PC-9 (cell line): ENCODE data around the gene PPP1R3G. TPM values are rescaled to one million over a fixed set of nuclear protein-coding genes. Genes with fewer than 3 reads are reported as not detected.

Experiments
- BruUV-seq: library from RNA; stranded (reverse); fragments of 400-500 nt; replicated peaks from 2 replicates; lab custom pipeline; 2021; lab: Mats Ljungman, UMichigan
- CTCF ChIA-PET: fragments of 300-600 bp; sonication (Branson Sonifier 250); formaldehyde crosslinking; loops from one replicate; lab custom pipeline; 2022; ENCODE audit warnings: antibody characterized with exemption; lab: Charles Lee
- POLR2A ChIA-PET: fragments of 300-600 bp; sonication (Branson Sonifier 250); formaldehyde crosslinking; loops from one replicate; lab custom pipeline; 2022; ENCODE audit warnings: antibody characterized with exemption; ENCODE audit not compliant: unreplicated experiment; lab: Charles Lee
- DNase-seq, 2 experiments: peaks; one replicate each; pipeline versions ENCODE4 v3.0.0 to v3.0.0-alpha.2; 2015 to 2022; ENCODE audit warnings: mixed read lengths in 1 of 2
- H2AFZ ChIP-seq: fragments of 200-600 bp; sonication (generic); 2 replicates; pipeline ENCODE4 v1.8.1; 2017; ENCODE audit warnings: antibody characterized with exemption
- H3F3A ChIP-seq: fragments of 200-600 bp; sonication (generic); 2 replicates; pipeline ENCODE4 v1.8.1; 2017; ENCODE audit warnings: antibody characterized with exemption, mild to moderate bottlenecking, low read depth; ENCODE audit not compliant: insufficient read depth
- H3K27ac ChIP-seq: fragments of 200-600 bp; sonication (generic); 2 replicates; pipeline ENCODE4 v1.6.1; 2016; ENCODE audit warnings: mixed run types
- H3K27me3 ChIP-seq: fragments of 200-600 bp; sonication (generic); 2 replicates; pipeline ENCODE4 v1.6.1; 2016; ENCODE audit warnings: low read depth, mixed run types; ENCODE audit not compliant: insufficient read depth
- H3K36me3 ChIP-seq: fragments of 200-600 bp; sonication (generic); 2 replicates; pipeline ENCODE4 v1.6.1; 2016; ENCODE audit warnings: low read depth, mixed run types
- H3K4me1 ChIP-seq: fragments of 200-600 bp; sonication (generic); replicated peaks from 2 replicates; pipeline ENCODE4 v1.6.1; 2016; ENCODE audit warnings: mixed run types; ENCODE audit not compliant: insufficient read depth
- H3K4me2 ChIP-seq: fragments of 200-600 bp; sonication (generic); 2 replicates; pipeline ENCODE4 v1.6.1; 2017; ENCODE audit warnings: mixed run types
- H3K4me3 ChIP-seq: fragments of 200-600 bp; sonication (generic); 2 replicates; pipeline ENCODE4 v1.6.1; 2016; ENCODE audit warnings: mixed run types
- H3K79me2 ChIP-seq: fragments of 200-600 bp; sonication (generic); 2 replicates; pipeline ENCODE4 v1.6.1; 2017; ENCODE audit warnings: low read depth, mixed run types
- H3K9me2 ChIP-seq: fragments of 200-600 bp; sonication (generic); 2 replicates; pipeline ENCODE4 v1.8.1; 2017; ENCODE audit warnings: mild to moderate bottlenecking; ENCODE audit not compliant: insufficient read depth
- H3K9me3 ChIP-seq: fragments of 200-600 bp; sonication (generic); 2 replicates; pipeline ENCODE4 v1.8.1; 2016; ENCODE audit warnings: low read depth; ENCODE audit not compliant: insufficient read depth
- H4K20me1 ChIP-seq: fragments of 200-600 bp; sonication (generic); 2 replicates; pipeline ENCODE4 v1.8.1; 2017; ENCODE audit not compliant: insufficient read depth
- CTCF ChIP-seq: fragments of 200-600 bp; sonication (generic); conservative IDR thresholded peaks from 2 replicates; pipeline ENCODE4 v1.6.1; 2017; ENCODE audit warnings: mixed run types, antibody characterized with exemption, mild to moderate bottlenecking, moderate library complexity
- EZH2 ChIP-seq: fragments of 200-600 bp; sonication (generic); IDR thresholded peaks from 2 replicates; pipeline ENCODE4 v1.8.0; 2017; ENCODE audit warnings: antibody characterized with exemption, low read depth
- intact Hi-C: fragments of 100-400 bp; cut with micrococcal nuclease; formaldehyde crosslinking; loops from one replicate; pipeline ENCODE4 v1.10.0; 2022; ENCODE audit not compliant: unreplicated experiment
- total RNA-seq: library from RNA; stranded (reverse); gene quantifications from 2 replicates; pipeline ENCODE4 v1.2.3, GENCODE V29; 2021

The PPP1R3G gene
- total RNA-seq, 1 experiment from 2014 or later = 1.1 TPM

DNA sequence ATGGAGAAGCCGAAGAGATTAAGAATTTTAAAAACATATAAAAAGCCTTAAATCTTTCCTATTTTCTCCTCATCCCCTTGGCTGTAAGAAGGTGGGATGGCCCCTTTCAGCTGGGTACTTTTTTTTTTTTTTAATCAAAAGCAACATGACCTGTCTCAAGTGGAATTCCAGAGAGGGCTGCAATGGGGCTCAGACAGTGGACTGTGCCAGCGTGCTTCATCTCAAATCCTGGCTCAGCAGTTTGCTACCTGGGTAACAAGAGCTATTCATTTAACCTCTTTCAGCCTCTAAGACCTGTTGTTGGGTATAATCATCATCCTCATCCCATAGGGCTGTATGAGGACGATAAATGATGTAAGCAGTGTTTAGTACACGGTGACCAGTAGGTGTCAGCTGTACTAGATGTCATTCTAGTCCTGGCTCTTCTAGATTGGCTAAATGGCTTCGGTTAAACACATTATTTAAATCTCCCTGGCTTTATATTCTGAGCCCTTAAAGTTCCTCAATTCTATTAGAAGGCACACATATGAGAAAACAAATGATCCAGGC, 6.9 kb upstream of the PPP1R3G start:
- ChIA-PET POLR2A (no interaction called here), CTCF (no interaction called here)
- intact Hi-C loops = no loop called here
- Histone ChIP-seq H3K4me1 (peaks cover 14% of the 10 kb centered on the region), H3K27ac (no peak overlapping the region), H3K9me2 (no peaks in the 10 kb centered on the region), H3K9me3 (no peaks in the 10 kb centered on the region), H3F3A (peaks cover 8% of the 10 kb centered on the region), H3K4me3 (no peak overlapping the region), H3K4me2 (no peak overlapping the region), H3K36me3 (no peaks in the 10 kb centered on the region), H4K20me1 (no peaks in the 10 kb centered on the region), H3K27me3 (no peaks in the 10 kb centered on the region), H2AFZ (no peak overlapping the region), H3K79me2 (no peaks in the 10 kb centered on the region)
- no TSS peak for BruUV-seq
- TF ChIP-seq EZH2 (no peak), CTCF (no peak; the same call in 1 of the 2 replicates)
- DNase-seq = no peak

DNA sequence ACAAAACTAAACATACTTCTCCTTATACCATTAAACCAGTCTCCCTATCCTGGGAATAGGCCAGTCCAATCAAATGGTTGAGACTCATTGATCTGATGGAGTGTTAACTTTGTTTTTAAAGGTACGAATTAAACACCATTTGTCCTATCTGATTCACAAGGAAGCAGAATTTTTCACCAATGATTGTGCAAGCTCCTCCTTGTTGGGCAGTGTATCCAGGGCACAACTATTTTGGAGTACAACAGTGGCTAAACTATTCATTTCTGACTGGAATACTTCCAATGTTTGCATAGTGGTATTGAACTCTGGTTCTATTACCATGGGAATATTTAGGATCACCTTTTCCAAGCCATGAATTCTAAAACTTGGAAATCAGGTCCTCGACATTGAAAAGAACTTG, 5.4 kb upstream of the PPP1R3G start:
- ChIA-PET POLR2A (no interaction called here), CTCF (no interaction called here)
- H3K9me3 ChIP-seq = no peaks in the 10 kb centered on the region
- no peaks in the 10 kb centered on the region for H3K79me2 ChIP-seq
- BruUV-seq = no TSS peak
- no peak for DNase-seq
- H3K9me2 ChIP-seq = no peaks in the 10 kb centered on the region
- H3K4me2 ChIP-seq = no peak overlapping the region
- H3K4me1 ChIP-seq = peaks cover 16% of the 10 kb centered on the region
- peaks cover 11% of the 10 kb centered on the region for H3F3A ChIP-seq
- TF ChIP-seq EZH2 (no peak), CTCF (no peak)
- H3K36me3 ChIP-seq = no peaks in the 10 kb centered on the region
- H3K27me3 ChIP-seq = no peaks in the 10 kb centered on the region
- no peak overlapping the region for H3K27ac ChIP-seq
- intact Hi-C loops = loop anchor here (5.0 kb wide), 1 partner anchor 137 kb away; no protein-coding TSS in a partner anchor
- no peaks in the 10 kb centered on the region for H4K20me1 ChIP-seq
- no peak overlapping the region for H3K4me3 ChIP-seq
- H2AFZ ChIP-seq = no peak overlapping the region

- H3F3A ChIP-seq = peaks cover 11% of the 10 kb centered on the region
- H3K36me3 ChIP-seq = no peaks in the 10 kb centered on the region
- no peak overlapping the region for H2AFZ ChIP-seq
- ChIA-PET CTCF (no interaction called here), POLR2A (no interaction called here)
- H3K4me3 ChIP-seq = no peak overlapping the region
- H3K9me2 ChIP-seq = no peaks in the 10 kb centered on the region
- no peaks in the 10 kb centered on the region for H3K9me3 ChIP-seq
- no peaks in the 10 kb centered on the region for H3K79me2 ChIP-seq
- intact Hi-C loops = loop anchor here (5.0 kb wide), 1 partner anchor 138 kb away; no protein-coding TSS in a partner anchor
- no peak for DNase-seq
- H3K27ac ChIP-seq = no peak overlapping the region
- BruUV-seq = no TSS peak
- H3K4me2 ChIP-seq = no peak overlapping the region
- H3K27me3 ChIP-seq = no peaks in the 10 kb centered on the region
- H4K20me1 ChIP-seq = no peaks in the 10 kb centered on the region
- peaks cover 16% of the 10 kb centered on the region for H3K4me1 ChIP-seq
- TF ChIP-seq EZH2 (no peak), CTCF (no peak)
Observed at GRCh38 chr6:5080574-5080973, 4.6 kb upstream of the PPP1R3G start.
